OCI-M2 (cell line): ENCODE results near the gene TNFRSF8.

Experiments
- DNase-seq: peaks from one replicate; lab custom pipeline; 2025; ENCODE audit not compliant: unreplicated experiment; lab: John Stamatoyannopoulos, UW

TNFRSF8 gene

GRCh38 chr1:12153181-12153785 is 90.2 kb downstream of the TNFRSF8 start:
- no peak for DNase-seq

DNA sequence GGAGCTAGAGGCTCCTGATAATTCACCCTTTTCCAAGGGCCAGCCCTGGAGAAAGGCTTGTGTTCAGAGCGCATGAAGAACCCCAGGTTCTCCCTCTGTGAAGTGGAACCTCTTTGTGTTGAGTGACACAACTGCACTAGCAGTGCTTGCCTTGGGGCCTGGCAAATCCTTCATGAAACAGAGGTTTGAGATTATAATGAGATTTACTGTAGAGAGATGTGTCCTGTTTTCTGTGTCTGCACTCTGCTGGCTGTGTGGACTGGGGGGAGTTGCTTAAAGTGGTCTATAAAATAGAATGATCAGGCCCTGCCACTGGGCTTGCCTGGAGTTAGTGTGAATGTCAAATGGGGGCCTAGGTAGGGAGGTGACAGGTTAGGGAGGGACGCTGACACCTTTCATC is 92.2 kb downstream of the TNFRSF8 start:
- DNase-seq = no peak

DNA sequence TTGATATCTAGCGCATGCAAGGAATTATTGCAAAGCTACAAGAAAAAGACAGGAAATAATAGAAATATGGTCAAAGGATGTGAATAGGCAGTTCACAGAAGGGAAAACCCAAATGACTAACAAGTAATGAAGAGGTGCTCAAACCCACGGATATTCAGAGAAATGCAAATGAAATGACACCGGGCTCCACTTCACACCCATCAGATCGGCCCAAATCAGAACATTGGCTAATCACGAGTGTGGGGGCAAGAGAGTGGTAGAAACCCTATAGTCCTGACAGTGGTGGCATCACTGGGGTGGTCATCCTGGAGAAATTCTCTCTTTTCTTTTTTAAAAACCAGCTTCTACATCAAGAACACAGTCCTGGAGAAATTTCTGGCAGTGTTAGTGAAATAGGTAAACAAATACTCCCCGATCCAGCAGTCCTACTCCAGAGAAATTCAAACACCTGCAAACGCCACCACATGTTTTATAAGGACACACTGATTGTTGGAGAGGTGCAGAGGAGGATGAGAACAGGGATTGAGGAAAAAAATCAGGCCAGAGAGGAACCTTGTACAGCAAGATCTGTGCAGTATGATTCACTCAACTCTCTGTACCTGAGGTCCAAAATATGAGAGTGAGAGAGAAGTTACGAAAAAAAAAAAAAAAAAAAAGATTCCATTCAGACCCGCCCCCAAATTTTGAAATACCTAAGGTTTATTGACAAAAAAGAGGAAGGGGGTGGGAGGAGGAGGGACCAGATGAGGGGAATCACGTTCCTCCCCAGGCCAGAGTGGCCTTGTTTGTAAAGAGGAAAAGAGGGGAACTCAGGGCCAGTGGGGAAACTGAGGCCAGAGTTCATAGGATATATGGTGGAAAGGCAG is 94.5 kb downstream of the TNFRSF8 start:
- no peak for DNase-seq

DNA sequence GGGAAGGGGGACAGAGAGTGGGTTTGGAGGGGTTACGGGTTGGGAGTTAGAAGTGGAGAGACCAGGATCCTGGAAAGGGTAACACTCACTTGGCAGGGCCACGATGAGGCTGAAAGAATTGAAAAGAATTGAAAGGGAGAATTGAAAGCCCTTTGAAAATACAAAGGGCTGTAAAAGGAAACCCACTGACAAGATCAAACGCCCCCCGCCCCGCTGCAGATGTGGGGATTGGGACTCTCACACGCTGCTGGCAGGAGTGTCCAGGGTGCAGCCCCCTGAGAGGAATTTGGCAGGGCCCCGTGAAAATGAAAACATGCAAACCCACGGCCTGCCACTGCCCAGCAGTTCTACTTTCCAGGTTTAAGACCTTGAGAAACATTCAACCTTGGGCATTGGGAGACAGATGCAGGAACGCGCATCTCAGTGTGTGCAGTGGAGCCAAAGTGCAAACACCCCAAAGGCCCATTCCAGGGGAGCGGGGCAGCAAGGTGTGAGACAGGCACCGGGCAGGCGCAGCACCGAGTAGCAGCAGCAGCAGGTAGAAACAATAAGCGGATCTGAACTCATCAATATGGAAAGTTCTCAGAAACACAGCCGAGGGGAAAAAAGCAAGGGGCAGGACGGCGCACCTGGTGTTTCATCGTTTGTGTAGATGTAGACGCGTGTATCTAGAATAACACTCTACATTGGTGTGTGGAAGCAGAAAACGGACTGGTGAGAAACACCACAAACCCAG is 95.4 kb downstream of the TNFRSF8 start:
- DNase-seq = no peak

DNA sequence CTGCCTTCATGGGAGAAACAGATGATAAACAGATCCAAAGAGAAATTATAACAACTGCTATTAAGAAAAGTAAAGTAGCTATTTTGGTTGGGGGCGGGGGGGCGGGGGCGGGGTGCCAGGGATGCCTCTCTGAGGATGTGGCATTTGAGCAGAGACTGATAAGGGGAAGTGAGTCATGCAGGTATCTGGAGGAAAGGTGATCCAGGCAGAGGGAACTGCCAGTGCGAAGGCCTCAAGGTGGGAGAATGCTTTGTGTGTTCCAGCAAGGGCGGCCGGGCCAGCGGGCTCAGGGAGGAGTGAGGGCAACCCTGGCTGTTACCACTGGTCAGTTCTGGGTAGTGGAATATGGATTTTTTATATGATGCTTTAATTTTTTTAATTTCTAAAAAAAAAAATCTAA is 96.7 kb downstream of the TNFRSF8 start:
- DNase-seq = no peak

- no peak for DNase-seq
Measured at GRCh38 chr1:12161324-12161661, 98.2 kb downstream of the TNFRSF8 start.

- peak; percentile 22 for DNase-seq
Measured at GRCh38 chr1:12161662-12162458, 98.8 kb downstream of the TNFRSF8 start.

GRCh38 chr1:12162459-12163137 is 99.5 kb downstream of the TNFRSF8 start:
- no peak for DNase-seq

DNA sequence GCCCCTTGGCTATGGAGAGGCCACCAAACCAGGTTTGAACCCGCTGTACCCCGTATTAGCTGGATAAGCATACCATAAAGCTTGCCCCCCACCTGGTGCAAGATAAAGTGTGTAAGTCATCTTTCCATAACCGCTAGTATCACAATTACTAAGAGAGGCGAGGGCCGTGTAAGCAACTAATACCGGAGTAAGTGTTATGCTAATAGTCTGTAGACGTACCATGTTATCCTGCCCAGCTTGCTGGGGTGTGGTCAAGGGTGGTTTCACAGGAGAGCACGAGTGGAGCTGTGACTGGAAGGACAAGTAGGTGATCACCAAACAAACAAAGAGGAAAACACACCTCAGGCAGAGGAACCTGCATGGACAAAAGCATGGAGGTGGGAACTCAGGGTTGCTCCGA is 100.1 kb downstream of the TNFRSF8 start:
- no peak for DNase-seq

GRCh38 chr1:12164210-12164609 is 101.1 kb downstream of the TNFRSF8 start:
- no peak for DNase-seq

DNA sequence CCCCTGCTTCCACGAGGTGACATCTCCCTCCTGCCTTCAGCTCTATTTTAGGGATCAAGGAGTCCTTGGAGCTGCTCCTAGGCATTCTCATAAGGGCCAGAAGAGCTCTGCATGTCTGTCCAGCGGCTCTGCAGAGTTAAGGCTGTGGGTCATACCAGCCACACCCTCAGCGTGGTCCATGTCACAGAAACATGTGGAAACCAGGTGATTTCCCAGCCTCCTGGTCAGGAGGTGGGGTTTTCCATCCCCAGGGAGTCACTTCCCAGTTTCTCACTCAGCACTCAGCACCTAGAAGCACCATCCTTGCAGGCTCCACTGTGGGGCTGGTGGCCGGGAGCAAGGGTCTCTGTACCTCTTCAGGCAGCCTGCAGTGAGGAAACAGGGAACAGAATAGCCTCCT is 102.2 kb downstream of the TNFRSF8 start:
- no peak for DNase-seq

DNA sequence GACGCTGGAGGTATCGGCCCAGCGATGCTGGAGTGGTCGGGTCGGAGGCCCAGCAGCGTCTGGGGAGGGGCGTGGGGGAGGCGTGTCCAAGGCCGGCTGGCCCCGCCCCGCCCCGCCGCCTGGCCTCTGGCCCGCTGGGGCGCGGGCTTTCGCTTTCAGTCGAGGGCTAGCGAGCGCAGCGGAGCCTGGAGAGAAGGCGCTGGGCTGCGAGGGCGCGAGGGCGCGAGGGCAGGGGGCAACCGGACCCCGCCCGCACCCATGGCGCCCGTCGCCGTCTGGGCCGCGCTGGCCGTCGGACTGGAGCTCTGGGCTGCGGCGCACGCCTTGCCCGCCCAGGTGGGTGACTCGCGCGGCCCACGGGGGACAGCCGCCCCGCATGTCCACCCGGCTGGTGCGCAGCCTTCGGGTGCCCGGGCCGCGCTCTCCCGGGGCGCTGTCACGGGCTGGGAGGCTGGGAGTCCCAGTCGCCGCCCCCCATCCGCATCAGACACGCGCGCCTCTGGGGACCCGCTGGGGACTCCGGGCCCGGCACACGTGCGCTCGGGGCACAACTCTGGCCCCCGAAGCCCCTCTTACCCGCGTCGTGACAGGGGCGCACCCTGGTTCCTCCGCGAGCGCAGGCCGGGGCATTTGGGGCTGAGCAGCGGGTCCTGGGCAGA is 103.9 kb downstream of the TNFRSF8 start, which contains the start of gene TNFRSF1B:
Gene TNFRSF1B, plus strand, starts transcription at position 158 of the 659 bp plus-strand sequence. Its CDS starts 101 bp downstream, at position 259.
- DNase-seq = no peak

DNA sequence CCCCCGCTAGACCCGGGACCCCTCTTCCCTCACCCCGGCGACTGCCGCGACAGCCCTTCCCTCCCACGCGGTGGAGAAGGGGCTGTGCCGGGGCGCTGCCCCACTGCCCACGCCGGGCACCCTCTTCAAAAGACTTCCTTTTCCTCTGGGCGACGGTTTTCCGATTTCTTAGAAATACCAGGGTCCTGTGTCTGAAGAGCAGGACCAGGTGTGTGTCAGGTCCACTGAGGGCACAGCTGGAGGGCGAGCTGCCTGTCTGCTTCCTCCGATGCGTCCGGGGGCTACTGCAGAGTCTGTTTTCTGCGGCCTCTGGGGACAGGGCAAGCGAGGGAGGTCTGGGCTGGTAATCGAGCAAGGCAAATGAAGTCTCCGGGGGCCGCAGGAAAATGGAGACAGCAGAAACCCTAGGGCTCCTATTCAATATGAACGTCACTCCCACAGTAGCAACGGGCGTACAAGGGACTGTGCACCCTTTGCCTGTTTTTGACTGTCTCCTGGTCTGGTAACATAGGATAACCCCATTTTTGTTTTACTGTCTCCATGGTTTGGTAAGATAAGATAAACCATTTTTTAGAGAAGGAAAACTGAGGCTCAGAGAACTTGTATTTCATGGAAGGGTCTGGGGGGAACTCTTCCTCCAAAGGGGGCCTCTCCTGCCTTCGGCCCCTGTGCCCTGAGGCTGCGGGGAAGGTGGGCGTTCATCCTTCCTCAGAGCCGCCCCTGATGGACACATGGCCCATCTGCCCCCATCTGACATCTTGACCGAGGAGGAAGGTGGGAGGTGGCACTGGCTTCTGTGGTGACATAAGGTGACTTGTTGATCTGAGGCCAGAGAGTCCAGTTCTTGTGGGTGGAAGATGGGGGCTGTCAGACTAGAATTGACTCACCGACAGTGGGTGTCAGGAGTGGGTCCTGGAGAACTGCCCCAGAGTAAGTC is 104.7 kb downstream of the TNFRSF8 start:
- no peak for DNase-seq

GRCh38 chr1:12168451-12169160 is 105.5 kb downstream of the TNFRSF8 start:
- DNase-seq = no peak

GRCh38 chr1:12169442-12170135 is 106.5 kb downstream of the TNFRSF8 start:
- no peak for DNase-seq

DNA sequence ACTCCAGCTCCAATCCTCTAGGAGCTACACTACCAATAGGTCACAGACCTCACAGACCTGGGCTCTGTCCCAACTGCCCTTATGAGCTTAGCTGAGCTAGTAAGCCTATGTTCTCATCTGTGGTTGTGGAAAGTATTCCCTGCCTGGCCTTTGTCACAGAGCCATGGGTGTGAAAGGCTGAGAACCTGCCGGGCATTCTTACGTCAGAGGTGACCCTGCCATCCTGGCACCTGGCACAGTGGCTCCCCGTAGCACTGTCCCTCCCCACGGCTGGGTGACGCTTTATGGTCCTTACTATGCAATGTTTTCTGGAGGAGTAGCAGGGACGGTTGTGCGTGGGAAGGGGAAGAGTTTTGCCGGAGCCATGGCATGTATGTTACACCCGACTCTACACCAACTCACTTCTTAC is 107.2 kb downstream of the TNFRSF8 start:
- no peak for DNase-seq

- no peak for DNase-seq
Measured at GRCh38 chr1:12171206-12172041, 108.3 kb downstream of the TNFRSF8 start.
